GM12878 (cell line): Measurements from ENCODE around the gene E2F1. TPM values are rescaled to one million over a fixed set of nuclear protein-coding genes. Genes with fewer than 3 reads are reported as not detected.

Source experiments
- ATAC-seq: fragments of 200-7000 bp; cut with Tn5 transposase; 3 replicates; pipeline ENCODE4 v1.9.1; 2020; ENCODE audit warnings: mild to moderate bottlenecking, moderate library complexity
- BruUV-seq: library from RNA; stranded (reverse); fragments of 400-500 nt; replicated peaks from 2 replicates; lab custom pipeline; 2021; lab: Mats Ljungman, UMichigan
- CTCF ChIA-PET: fragments of 300-600 bp; sonication (Branson Sonifier 250); formaldehyde crosslinking; extraction: SDS; loops from one replicate; lab custom pipeline; 2021; ENCODE audit warnings: inconsistent platforms; lab: Yijun Ruan, JAX
- POLR2A ChIA-PET: fragments of 350-600 bp; formaldehyde crosslinking; extraction: SDS; loops from one replicate; lab custom pipeline; 2021; ENCODE audit warnings: inconsistent platforms; lab: Charles Lee
- RAD21 ChIA-PET: fragments of 300-600 bp; sonication (Branson Sonifier 250); formaldehyde crosslinking; loops from one replicate; lab custom pipeline; 2023; ENCODE audit warnings: antibody characterized with exemption; ENCODE audit not compliant: unreplicated experiment; lab: Charles Lee
- SMC1A ChIA-PET: fragments of 300-600 bp; sonication (Branson Sonifier 250); formaldehyde crosslinking; loops from one replicate; lab custom pipeline; 2023; ENCODE audit not compliant: unreplicated experiment, uncharacterized antibody; lab: Charles Lee
- DNase-seq: peaks from one replicate; pipeline ENCODE4 v3.0.0-alpha.2; 2011; ENCODE audit warnings: low read depth, low spot score
- FAIRE-seq: peaks from 3 replicates; lab custom pipeline; 2011; peaks lifted over from hg19 to GRCh38; lab: Jason Lieb, UNC
- H2AFZ ChIP-seq: 2 replicates; pipeline ENCODE4 v1.6.0; 2011; ENCODE audit warnings: low read depth, low read length, control low read depth; ENCODE audit not compliant: control insufficient read depth
- H3K27ac ChIP-seq: 2 replicates; pipeline ENCODE4 v1.5.1; 2011; ENCODE audit warnings: control low read depth; ENCODE audit not compliant: control insufficient read depth, insufficient read depth
- H3K27me3 ChIP-seq, 2 experiments: replicated peaks in 1 of 2; 2 replicates each; pipeline versions ENCODE4 v1.6.0 to v1.6.1; 2011; ENCODE audit warnings: low read length in 1 of 2; ENCODE audit not compliant: control insufficient read depth in 2 of 2, insufficient read depth in 2 of 2
- H3K36me3 ChIP-seq, 2 experiments: 2 replicates each; pipeline ENCODE4 v1.5.1; 2011; ENCODE audit warnings: low read length in 1 of 2; ENCODE audit not compliant: control insufficient read depth in 2 of 2, insufficient read depth in 2 of 2
- H3K4me1 ChIP-seq: 2 replicates; pipeline ENCODE4 v1.6.1; 2011; ENCODE audit warnings: mild to moderate bottlenecking, low read length, moderate library complexity, mixed read lengths; ENCODE audit not compliant: control insufficient read depth, insufficient read depth
- H3K4me2 ChIP-seq: 2 replicates; pipeline ENCODE4 v1.6.0; 2011; ENCODE audit warnings: control low read depth; ENCODE audit not compliant: control insufficient read depth, insufficient read depth
- H3K4me3 ChIP-seq: fragments of 200-600 bp; sonication (generic); 2 replicates; pipeline ENCODE4 v1.5.1; 2016
- H3K79me2 ChIP-seq: 2 replicates; pipeline ENCODE4 v1.6.0; 2011; ENCODE audit warnings: low read length; ENCODE audit not compliant: control insufficient read depth, insufficient read depth
- H3K9ac ChIP-seq: 2 replicates; pipeline ENCODE4 v1.8.0; 2011; ENCODE audit warnings: low read length, control low read depth, mixed read lengths; ENCODE audit not compliant: control insufficient read depth, insufficient read depth
- H3K9me3 ChIP-seq: replicated peaks from 3 replicates; pipeline ENCODE4 v1.5.1; 2011; ENCODE audit warnings: mild to moderate bottlenecking, low read length; ENCODE audit not compliant: control insufficient read depth, insufficient read depth
- H4K20me1 ChIP-seq: 2 replicates; pipeline ENCODE4 v1.6.0; 2011; ENCODE audit not compliant: control insufficient read depth, insufficient read depth
- CREB1 ChIP-seq: IDR thresholded peaks from 2 replicates; pipeline ENCODE4 v1.6.1; 2012; ENCODE audit warnings: low read depth, mild to moderate bottlenecking, inconsistent platforms
- DPF2 ChIP-seq: fragments of 450-650 bp; IDR thresholded peaks from 2 replicates; pipeline ENCODE4 v1.6.1; 2017; ENCODE audit warnings: mild to moderate bottlenecking
- GABPA ChIP-seq: IDR thresholded peaks from 2 replicates; pipeline ENCODE4 v1.6.1; 2014; ENCODE audit warnings: antibody characterized with exemption, low read depth, mild to moderate bottlenecking, inconsistent platforms
- HCFC1 ChIP-seq: fragments of 150-350 bp; IDR thresholded peaks from 2 replicates; pipeline ENCODE4 v1.6.1; 2014; ENCODE audit warnings: low read length
- IKZF1 ChIP-seq: fragments of 450-650 bp; conservative IDR thresholded peaks from 2 replicates; pipeline ENCODE4 v1.6.1; 2017; ENCODE audit warnings: antibody characterized with exemption, mild to moderate bottlenecking
- PAX8 ChIP-seq: fragments of 450-650 bp; IDR thresholded peaks from 2 replicates; pipeline ENCODE4 v1.6.1; 2017; ENCODE audit warnings: mild to moderate bottlenecking, moderate library complexity
- SP1 ChIP-seq: IDR thresholded peaks from one replicate; pipeline ENCODE4 v1.6.1; 2011; ENCODE audit warnings: low read depth, low read length
- YBX1 ChIP-seq: fragments of 450-650 bp; IDR thresholded peaks from 2 replicates; pipeline ENCODE4 v1.6.1; 2016; ENCODE audit warnings: antibody characterized with exemption
- ZNF24 ChIP-seq: fragments of 450-650 bp; IDR thresholded peaks from 2 replicates; pipeline ENCODE4 v1.6.1; 2017; ENCODE audit warnings: antibody characterized with exemption, mild to moderate bottlenecking
- WGBS: methylation state at CpG from one replicate; pipeline ENCODE4 v1.1.6; 2016; ENCODE audit warnings: low lambda C conversion rate; ENCODE audit not compliant: insufficient replicate concordance, insufficient coverage; ENCODE audit errors: missing lambda C conversion rate; 5-methylcytosine and 5-hydroxymethylcytosine counted together
- in situ Hi-C: fragments of 300-500 bp; cut with MboI; formaldehyde crosslinking; loops from 9 replicates; pipeline ENCODE4 v1.14.3; 2018; ENCODE audit warnings: mixed read lengths
- intact Hi-C: fragments of 100-400 bp; cut with micrococcal nuclease; formaldehyde crosslinking; loops from one replicate; pipeline ENCODE4 v1.14.2; 2022; ENCODE audit not compliant: unreplicated experiment
- polyA plus RNA-seq, 11 experiments: library from polyadenylated mRNA; depleted of rRNA in 4 of 11; unstranded in 6 of 11; stranded (reverse) in 5 of 11; fragments of >200 nt; fragmentation: Nextera tagmentation in 4 of 11; fragmentation: Illumina TruSeq in 1 of 11; extraction: Ambion mirVana in 4 of 11; extraction: Trizol in 1 of 11; gene quantifications; 1 replicate in 1 of 11; 2 replicates in 10 of 11; pipeline versions ENCODE4 v1.2.1 to v1.2.3, GENCODE V29; 2011 to 2016; ENCODE audit warnings: inconsistent platforms in 2 of 11, missing spikeins in 2 of 11, low read depth in 1 of 11
- total RNA-seq, 4 experiments: library from RNA; depleted of rRNA in 3 of 4; stranded (reverse); fragments of >200 nt in 3 of 4; fragmentation: Illumina TruSeq in 1 of 4; extraction: Trizol in 1 of 4; gene quantifications; 2 replicates each; pipeline versions ENCODE4 v1.2.1 to v1.2.3, GENCODE V29; 2013 to 2021
- TF ChIP-seq, protein P1 (sequence below): IDR thresholded peaks from 2 replicates; pipeline ENCODE4 v1.6.1; 2011; ENCODE audit warnings: low read depth, low read length, improper control_type of control experiment, borderline replicate concordance
- TF ChIP-seq, protein P2 (sequence below), 3 experiments: IDR thresholded peaks in 2 of 3; conservative IDR thresholded peaks in 1 of 3; 2 replicates each; pipeline ENCODE4 v1.5.1; 2011; ENCODE audit warnings: low read depth in 3 of 3, low read length in 3 of 3, mild to moderate bottlenecking in 3 of 3, control low read depth in 2 of 3, moderate library complexity in 2 of 3, inconsistent platforms in 1 of 3, mixed read lengths in 1 of 3; ENCODE audit not compliant: control insufficient read depth in 2 of 3, insufficient read depth in 1 of 3; ENCODE audit errors: extremely low read depth in 1 of 3
- TF ChIP-seq, protein P3 (sequence below): fragments of 450-650 bp; IDR thresholded peaks from 2 replicates; pipeline ENCODE4 v1.6.1; 2017; ENCODE audit warnings: borderline replicate concordance
- TF ChIP-seq, protein P4 (sequence below): fragments of 450-650 bp; IDR thresholded peaks from 2 replicates; pipeline ENCODE4 v1.6.1; 2018; ENCODE audit warnings: borderline replicate concordance, mild to moderate bottlenecking; ENCODE audit not compliant: partially characterized antibody

The E2F1 gene
- total and polyA plus RNA-seq, 10 of the 15 experiments (the other 5 are each of a cell fraction or from before 2014, with no cell fraction given), result 0.29 to 50.2 (median 19.7) TPM

DNA sequence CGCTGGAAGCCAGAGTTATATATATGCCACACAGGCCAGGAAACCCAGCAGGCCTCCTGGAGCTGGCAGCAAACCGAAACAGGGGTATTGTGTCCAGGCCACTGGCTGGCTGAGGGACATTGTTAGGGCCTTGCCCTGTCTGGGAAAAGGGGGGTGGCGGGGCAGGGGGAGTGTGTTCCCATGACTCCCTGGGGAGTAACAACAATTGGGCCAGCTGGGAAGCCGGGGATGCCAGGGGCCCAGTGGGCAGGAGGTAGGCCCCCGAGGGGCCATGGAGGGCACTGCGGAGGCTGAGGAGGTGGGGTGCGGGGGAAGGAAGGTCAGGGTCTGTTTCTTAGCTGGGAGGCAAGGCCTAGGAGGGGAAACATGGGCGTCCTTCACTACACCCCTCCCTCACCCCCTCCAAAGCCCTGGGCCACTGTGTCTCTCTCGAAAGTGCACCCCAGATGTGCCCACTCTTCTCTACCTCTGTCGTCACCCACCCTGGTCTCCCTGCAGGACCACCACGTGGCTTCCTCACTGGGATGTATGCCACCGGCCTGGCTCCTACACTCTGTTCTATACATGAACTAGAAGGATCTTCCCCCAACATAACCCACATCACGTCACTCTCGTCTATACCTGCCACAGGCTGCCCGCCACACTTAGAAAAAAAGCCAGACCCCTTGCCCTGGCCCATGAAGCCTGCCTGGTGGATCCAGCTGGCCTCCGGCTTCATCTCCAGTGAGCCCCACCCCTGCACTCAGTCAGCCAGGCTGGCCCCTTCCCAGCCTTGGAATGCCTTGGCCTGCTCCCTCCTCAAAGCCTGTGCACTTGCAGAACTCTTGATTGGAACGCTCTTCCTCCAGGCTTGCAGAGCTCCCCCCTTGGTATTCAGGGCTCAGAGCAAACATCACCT is 7.8 kb upstream of the E2F1 start:
- CTCF ChIA-PET, result no interaction called here
- H3K4me1 ChIP-seq, result no peaks in the 10 kb centered on the region
- no peaks in the 10 kb centered on the region for H3K9me3 ChIP-seq
- no peak for ATAC-seq
- no peak overlapping the region for H3K4me3 ChIP-seq
- no peak for DNase-seq
- intact Hi-C loops (no loop called here), in situ Hi-C loops (no loop called here)
- RAD21 ChIA-PET, result no interaction called here
- FAIRE-seq, result no peak
- H3K27me3 ChIP-seq, result no peaks in the 10 kb centered on the region
- POLR2A ChIA-PET, result no interaction called here
- WGBS, result 64% methylated on average over 17 of the region's 17 CpGs
- H3K4me2 ChIP-seq, result no peak overlapping the region
- no peak overlapping the region for H2AFZ ChIP-seq
- no peaks in the 10 kb centered on the region for H3K36me3 ChIP-seq
- no peak overlapping the region for H3K27ac ChIP-seq
- H3K9ac ChIP-seq, result no peak overlapping the region
- SMC1A ChIA-PET, result interaction anchor here (1.1 kb wide), 1 partner anchor 10 kb away, joined by 3 read pairs; no protein-coding TSS in a partner anchor
- BruUV-seq, result no TSS peak
- H3K79me2 ChIP-seq, result no peaks in the 10 kb centered on the region
- no peaks in the 10 kb centered on the region for H4K20me1 ChIP-seq
- TF ChIP-seq, protein P1, sequence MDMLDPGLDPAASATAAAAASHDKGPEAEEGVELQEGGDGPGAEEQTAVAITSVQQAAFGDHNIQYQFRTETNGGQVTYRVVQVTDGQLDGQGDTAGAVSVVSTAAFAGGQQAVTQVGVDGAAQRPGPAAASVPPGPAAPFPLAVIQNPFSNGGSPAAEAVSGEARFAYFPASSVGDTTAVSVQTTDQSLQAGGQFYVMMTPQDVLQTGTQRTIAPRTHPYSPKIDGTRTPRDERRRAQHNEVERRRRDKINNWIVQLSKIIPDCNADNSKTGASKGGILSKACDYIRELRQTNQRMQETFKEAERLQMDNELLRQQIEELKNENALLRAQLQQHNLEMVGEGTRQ, result no peak
- no peak for TF ChIP-seq IKZF1
- TF ChIP-seq CREB1, result no peak
- no peak for TF ChIP-seq SP1
- TF ChIP-seq GABPA, result no peak
- TF ChIP-seq HCFC1, result no peak
- no peak for TF ChIP-seq YBX1
- TF ChIP-seq, protein P2, sequence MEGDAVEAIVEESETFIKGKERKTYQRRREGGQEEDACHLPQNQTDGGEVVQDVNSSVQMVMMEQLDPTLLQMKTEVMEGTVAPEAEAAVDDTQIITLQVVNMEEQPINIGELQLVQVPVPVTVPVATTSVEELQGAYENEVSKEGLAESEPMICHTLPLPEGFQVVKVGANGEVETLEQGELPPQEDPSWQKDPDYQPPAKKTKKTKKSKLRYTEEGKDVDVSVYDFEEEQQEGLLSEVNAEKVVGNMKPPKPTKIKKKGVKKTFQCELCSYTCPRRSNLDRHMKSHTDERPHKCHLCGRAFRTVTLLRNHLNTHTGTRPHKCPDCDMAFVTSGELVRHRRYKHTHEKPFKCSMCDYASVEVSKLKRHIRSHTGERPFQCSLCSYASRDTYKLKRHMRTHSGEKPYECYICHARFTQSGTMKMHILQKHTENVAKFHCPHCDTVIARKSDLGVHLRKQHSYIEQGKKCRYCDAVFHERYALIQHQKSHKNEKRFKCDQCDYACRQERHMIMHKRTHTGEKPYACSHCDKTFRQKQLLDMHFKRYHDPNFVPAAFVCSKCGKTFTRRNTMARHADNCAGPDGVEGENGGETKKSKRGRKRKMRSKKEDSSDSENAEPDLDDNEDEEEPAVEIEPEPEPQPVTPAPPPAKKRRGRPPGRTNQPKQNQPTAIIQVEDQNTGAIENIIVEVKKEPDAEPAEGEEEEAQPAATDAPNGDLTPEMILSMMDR (IDR thresholded peaks at IDR 0.05 in 2 of 3, conservative IDR thresholded peaks at IDR 0.05 in 1 of 3; ENCODE audit: control insufficient read depth in 2 of 3, extremely low read depth in 1 of 3, insufficient read depth in 1 of 3, low read depth in 3 of 3, low read length in 3 of 3), result no peak
- TF ChIP-seq, protein P3, sequence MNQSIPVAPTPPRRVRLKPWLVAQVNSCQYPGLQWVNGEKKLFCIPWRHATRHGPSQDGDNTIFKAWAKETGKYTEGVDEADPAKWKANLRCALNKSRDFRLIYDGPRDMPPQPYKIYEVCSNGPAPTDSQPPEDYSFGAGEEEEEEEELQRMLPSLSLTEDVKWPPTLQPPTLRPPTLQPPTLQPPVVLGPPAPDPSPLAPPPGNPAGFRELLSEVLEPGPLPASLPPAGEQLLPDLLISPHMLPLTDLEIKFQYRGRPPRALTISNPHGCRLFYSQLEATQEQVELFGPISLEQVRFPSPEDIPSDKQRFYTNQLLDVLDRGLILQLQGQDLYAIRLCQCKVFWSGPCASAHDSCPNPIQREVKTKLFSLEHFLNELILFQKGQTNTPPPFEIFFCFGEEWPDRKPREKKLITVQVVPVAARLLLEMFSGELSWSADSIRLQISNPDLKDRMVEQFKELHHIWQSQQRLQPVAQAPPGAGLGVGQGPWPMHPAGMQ, result no peak
- TF ChIP-seq DPF2, result no peak
- no peak for TF ChIP-seq PAX8
- TF ChIP-seq, protein P4, sequence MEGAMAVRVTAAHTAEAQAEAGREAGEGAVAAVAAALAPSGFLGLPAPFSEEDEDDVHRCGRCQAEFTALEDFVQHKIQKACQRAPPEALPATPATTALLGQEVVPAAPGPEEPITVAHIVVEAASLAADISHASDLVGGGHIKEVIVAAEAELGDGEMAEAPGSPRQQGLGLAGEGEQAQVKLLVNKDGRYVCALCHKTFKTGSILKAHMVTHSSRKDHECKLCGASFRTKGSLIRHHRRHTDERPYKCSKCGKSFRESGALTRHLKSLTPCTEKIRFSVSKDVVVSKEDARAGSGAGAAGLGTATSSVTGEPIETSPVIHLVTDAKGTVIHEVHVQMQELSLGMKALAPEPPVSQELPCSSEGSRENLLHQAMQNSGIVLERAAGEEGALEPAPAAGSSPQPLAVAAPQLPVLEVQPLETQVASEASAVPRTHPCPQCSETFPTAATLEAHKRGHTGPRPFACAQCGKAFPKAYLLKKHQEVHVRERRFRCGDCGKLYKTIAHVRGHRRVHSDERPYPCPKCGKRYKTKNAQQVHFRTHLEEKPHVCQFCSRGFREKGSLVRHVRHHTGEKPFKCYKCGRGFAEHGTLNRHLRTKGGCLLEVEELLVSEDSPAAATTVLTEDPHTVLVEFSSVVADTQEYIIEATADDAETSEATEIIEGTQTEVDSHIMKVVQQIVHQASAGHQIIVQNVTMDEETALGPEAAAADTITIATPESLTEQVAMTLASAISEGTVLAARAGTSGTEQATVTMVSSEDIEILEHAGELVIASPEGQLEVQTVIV, result no peak
- no peak for TF ChIP-seq ZNF24
